ENCODE data around the gene KDM2B. TPM values are rescaled to one million over a fixed set of nuclear protein-coding genes. Genes with fewer than 3 reads are reported as not detected.

KDM2B gene
- total RNA-seq, 1 donor from 2014 or later = 23.8 TPM

GRCh38 chr12:121470751-121471150 is 110.1 kb downstream of the KDM2B start:
- no peak overlapping the region for H3K4me3 ChIP-seq (ENCODE audit: low read depth, low read length)
- TF ChIP-seq CTCF (conservative IDR thresholded peaks at IDR 0.05; ENCODE audit: low read depth, low read length) = no peak
- no peak for DNase-seq (ENCODE audit: low read depth)

DNA sequence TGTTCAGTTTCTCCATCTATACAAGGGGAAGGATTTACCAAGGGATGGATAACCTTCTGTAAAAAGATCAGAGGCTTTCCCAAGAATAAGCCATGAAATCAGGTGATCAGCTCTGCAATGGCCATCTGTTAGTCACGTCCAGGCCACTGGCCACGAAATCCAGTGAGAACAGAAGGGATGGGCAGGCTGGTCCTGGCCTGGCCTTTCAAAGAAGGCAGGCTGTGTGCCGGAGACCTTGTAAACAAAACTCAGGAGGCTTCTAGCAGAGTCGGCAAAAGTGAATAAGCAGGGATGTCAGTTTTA is 112.4 kb downstream of the KDM2B start:
- H3K4me3 ChIP-seq (ENCODE audit: low read depth, low read length) = no peak overlapping the region
- TF ChIP-seq CTCF (conservative IDR thresholded peaks at IDR 0.05; ENCODE audit: low read depth, low read length) = no peak
- DNase-seq (ENCODE audit: low read depth) = no peak

GRCh38 chr12:121467638-121468498 is 113.0 kb downstream of the KDM2B start:
- H3K4me3 ChIP-seq (ENCODE audit: low read depth, low read length) = peak overlapping the region; percentile 60
- DNase-seq (ENCODE audit: low read depth) = no peak
- no peak for TF ChIP-seq CTCF (conservative IDR thresholded peaks at IDR 0.05; ENCODE audit: low read depth, low read length)

DNA sequence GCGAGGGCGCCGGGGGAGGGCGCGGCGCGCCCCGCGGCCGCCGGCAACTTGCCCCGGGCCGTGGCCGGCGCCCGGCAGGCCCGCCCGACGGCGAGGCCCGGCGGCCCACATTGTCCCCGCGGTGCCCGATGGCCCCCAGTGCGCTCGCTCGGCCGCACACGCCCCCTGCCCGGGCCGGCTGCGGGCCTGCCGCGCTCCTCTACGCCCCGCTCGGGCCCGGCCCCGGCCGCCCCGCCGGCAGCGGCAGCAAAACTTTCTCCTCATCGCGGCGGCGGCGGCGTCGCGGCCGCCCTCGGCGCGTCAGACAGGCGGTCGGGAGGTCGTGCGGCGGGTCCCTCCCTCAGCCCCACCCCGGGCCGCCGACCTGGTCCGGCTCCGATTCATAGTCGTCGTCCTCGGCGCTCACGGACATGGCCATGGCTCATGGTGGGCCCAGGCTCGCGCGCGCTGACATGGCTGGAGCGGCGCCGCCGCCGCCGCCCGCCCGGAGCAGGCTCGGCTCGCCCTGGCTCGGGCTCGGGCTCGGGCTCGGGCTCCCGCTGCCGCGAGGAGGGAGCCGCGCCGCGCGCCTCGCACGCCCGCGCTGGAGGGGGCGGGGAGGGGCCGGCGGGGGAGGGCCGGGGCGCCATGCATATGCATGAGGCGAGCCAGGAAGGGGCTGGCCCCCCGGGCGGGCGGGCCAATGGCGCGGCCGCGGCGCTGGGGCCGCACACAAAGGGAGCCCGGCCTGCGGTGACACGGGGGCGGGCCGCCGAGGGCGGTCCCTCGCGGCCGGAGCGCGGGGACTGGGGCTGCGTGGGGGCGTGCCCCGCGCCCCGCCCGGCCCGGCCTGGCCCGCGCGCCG is 113.8 kb downstream of the KDM2B start:
- H3K4me3 ChIP-seq (ENCODE audit: low read depth, low read length) = peak overlapping the region; percentile 62
- DNase-seq (ENCODE audit: low read depth) = no peak
- TF ChIP-seq CTCF (conservative IDR thresholded peaks at IDR 0.05; ENCODE audit: low read depth, low read length) = no peak

- TF ChIP-seq CTCF (conservative IDR thresholded peaks at IDR 0.05; ENCODE audit: low read depth, low read length) = no peak
- DNase-seq (ENCODE audit: low read depth) = no peak
- peak overlapping the region; percentile 62 for H3K4me3 ChIP-seq (ENCODE audit: low read depth, low read length)
Observed at GRCh38 chr12:121465921-121466793, 114.7 kb downstream of the KDM2B start.

DNA sequence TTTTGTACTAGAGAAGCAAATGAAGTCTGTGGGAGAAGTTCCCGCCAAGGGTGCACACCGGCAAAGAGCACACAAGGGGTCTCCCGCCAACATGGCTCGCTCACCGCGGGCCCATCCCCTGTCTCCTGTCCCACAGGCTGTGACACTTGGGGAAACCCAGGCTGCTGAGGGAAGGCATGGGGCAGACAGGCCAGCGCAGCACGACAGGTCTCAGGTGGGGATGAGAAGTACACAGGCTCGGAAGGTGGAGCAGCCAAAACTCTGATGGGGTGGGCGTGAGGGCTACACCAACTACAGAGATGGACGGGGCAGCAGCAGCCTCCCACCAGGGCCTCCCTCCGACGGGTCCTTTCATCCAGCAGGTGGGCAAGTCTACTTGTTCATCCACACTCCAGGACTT is 116.5 kb downstream of the KDM2B start:
- DNase-seq (ENCODE audit: low read depth) = no peak
- no peak overlapping the region for H3K4me3 ChIP-seq (ENCODE audit: low read depth, low read length)
- no peak for TF ChIP-seq CTCF (conservative IDR thresholded peaks at IDR 0.05; ENCODE audit: low read depth, low read length)
